WI38 (cell line): Measurements from ENCODE around the gene HOXD9.

Experiments used
- H3K4me3 ChIP-seq: 2 replicates; pipeline ENCODE4 v1.5.1; 2011; ENCODE audit warnings: low read depth, mild to moderate bottlenecking, control low read depth, low read length
- CTCF ChIP-seq: IDR thresholded peaks from 2 replicates; pipeline ENCODE4 v1.5.1; 2012; ENCODE audit warnings: low read depth, mild to moderate bottlenecking, control low read depth, low read length

HOXD9 gene

GRCh38 chr2:176082525-176082823, 40.0 kb upstream of the HOXD9 start:
- no peak for TF ChIP-seq CTCF
- H3K4me3 ChIP-seq: no peak overlapping the region

- no peak overlapping the region for H3K4me3 ChIP-seq
- TF ChIP-seq CTCF: no peak
These were observed 39.4 kb upstream of the HOXD9 start for GRCh38 chr2:176082824-176083751.

GRCh38 chr2:176083796-176084261, 38.7 kb upstream of the HOXD9 start, which contains the start of gene EVX2:
Gene EVX2 (minus strand): TSS chr2:176083962. CDS start chr2:176083776, 186 bp downstream.
- TF ChIP-seq CTCF: no peak
- H3K4me3 ChIP-seq: no peak within 1 kb of the TSS

- no peak overlapping the region for H3K4me3 ChIP-seq
These were observed 37.9 kb upstream of the HOXD9 start for GRCh38 chr2:176084611-176085119.

GRCh38 chr2:176085120-176085788, 37.3 kb upstream of the HOXD9 start:
- H3K4me3 ChIP-seq: no peak overlapping the region
- no peak for TF ChIP-seq CTCF

More at GRCh38 chr2:176084611-176085119, 37.9 kb upstream of the HOXD9 start:
- no peak for TF ChIP-seq CTCF

GRCh38 chr2:176085861-176086771, 36.4 kb upstream of the HOXD9 start:
- TF ChIP-seq CTCF: peak; percentile 48

More at GRCh38 chr2:176085861-176086771, 36.4 kb upstream of the HOXD9 start:
- H3K4me3 ChIP-seq: no peak overlapping the region
